IPS-11a (cell line): Measurements from ENCODE around the gene ZNF160.
A peak's percentile ranks its signal among the peaks of the same experiment; 100 is the strongest.

ENCODE experiments used
- H3K4me3 ChIP-seq: one replicate; pipeline ENCODE4 v1.5.1; 2013; ENCODE audit warnings: low read depth, low read length, control low read depth

ZNF160 gene

DNA sequence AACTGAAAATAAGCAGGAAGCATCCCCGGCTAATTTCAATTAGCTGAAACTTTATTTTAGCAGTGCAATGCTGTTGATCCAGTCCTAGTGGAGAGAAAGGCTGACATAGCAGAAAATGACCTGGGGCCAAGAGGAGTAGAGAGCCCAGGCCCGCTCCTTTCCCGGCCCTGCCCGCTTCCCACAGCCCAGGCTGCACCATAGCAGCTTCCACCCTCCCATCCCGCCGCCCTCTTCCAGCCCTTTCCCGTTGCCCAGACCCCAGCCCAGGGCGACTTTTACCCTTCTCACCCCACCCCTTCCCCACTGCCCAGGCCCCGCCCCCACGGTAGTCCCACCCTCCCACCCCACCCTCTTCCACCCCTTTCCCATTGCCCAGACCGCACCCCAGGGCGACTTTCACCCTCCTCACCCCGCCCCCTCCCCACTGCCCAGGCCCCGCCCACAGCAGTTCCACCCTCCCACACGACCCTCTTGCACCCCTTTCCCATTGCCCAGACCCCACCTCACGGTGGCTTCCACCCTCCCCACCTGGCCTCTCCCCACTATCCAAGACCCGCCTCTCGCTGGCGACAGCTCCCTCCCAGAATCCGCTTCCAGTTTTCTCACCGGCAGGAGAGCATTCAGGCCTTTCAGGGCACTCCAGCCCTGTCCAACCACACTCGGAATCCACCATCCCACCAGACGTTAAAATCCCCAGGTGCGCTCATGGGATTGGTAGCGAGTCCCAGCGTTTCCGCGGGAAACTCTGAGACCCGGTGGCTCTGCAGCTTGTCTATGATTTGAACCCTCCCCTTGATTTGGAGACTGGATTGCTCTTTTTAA, 8.3 kb downstream of the ZNF160 start:
- H3K4me3 ChIP-seq, result peak overlapping the region; percentile 27

DNA sequence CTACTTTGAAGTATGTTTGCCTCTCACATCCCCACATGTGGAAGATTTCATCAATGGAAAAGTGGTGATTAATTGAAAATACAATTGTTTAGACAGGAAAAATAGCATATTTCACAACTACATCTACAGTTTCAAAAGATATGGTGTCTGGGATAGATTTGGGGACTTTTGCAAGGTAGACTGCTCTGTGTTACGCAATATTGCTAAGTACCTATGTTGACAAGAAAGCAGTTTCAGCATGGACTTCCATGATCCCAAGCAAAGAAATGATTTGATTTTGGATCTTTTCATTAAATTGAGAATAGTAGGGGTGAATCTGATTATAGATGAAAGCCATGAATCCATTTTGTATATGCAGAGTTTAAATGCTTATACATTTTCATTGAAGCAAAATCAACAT, 10.5 kb downstream of the ZNF160 start:
- no peak overlapping the region for H3K4me3 ChIP-seq

DNA sequence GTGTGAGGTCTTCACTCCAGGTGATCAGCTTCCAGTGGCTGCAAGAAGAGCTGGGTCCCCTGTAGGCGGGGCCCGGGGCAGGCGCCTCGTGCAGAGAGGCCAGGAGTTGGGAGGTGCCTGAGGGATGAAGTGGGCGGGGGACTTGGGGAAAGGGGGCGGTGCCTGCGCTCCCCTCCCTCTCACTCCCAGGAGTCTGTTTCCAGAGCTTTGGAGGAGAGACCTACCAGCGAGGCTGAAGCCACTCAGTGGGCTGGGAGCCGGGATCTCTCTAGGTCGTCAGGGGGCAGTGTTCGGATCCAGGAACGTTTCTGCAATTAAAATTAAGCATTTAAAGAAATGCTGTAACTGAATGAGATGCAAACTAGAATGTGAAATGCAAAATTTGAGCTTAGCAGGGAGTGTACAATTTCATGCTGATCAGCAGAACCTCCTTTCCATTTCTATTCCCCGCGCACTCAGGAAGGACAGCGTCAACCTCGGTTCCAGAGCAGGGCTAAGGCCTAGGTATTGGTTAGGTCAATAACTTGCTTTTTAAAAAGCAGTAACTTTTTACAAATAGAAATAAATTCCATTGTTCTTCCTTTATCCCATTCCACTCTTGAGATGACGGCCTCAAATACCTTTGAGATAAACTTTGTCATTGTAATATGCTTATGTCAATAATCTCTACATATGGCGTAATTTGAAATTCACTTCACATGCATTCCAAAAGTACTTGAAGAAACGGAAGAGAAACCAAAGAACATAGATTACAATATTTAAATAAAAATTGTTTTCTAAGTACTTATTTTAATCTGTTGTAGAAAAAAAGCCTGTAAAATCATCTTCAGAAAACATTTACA, 11.6 kb downstream of the ZNF160 start:
- no peak overlapping the region for H3K4me3 ChIP-seq

DNA sequence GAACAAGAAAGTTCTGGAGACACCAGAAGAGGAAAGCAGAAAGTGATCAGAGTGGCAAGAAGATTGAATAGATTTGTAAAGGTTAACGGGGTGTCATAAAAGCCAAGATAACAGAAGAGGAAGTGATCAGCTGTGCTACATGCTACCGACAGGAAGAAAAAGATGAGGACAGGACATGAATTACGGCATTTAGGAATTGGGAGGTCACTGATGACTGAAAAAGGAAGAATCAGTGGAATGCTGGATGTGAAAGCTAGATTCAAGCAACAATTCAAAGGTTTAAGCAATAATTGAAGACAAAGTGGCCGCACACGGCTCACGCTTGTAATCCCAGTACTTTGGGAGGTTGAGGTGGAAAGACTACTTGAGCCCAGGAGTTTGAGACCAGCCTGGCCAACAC, 15.1 kb downstream of the ZNF160 start:
- no peak overlapping the region for H3K4me3 ChIP-seq

DNA sequence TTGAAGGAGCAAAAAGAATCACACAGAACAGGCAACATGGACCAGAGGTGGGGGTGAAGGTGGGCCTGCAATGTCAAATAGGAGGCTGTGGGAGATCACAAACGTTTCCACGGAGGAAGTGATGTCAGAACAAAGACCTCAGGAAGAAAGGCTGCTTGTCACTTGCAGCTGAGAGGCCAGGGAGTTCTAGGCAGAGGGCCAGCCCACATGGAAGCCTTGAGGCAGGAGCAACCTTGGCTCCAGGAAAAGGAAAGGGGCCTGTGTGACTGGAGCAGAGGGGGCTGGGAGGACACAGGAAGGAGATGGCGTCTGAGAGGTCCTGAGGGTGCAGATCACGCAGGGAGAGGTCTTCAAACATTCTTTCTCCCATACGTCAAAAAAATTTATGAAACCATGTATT, 16.3 kb downstream of the ZNF160 start:
- no peak overlapping the region for H3K4me3 ChIP-seq

DNA sequence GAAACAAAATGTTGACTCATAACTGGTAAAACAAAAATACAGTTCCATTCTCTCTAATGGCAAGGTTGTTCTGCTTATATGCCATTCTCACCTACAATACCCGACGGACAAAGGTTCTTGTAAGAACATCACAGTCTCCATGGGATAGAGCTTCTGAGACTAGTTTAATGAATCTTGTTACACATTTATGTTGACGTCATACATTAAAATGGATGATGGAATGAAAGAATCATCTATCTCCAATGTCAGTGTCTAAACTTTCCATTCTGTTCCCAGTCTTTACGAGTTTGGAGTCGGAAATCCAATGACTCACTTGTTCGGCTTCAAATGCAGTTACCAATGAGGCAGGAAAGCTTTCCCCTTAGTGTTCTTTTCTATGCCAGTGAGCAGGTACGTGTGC, 17.7 kb downstream of the ZNF160 start:
- no peak overlapping the region for H3K4me3 ChIP-seq

DNA sequence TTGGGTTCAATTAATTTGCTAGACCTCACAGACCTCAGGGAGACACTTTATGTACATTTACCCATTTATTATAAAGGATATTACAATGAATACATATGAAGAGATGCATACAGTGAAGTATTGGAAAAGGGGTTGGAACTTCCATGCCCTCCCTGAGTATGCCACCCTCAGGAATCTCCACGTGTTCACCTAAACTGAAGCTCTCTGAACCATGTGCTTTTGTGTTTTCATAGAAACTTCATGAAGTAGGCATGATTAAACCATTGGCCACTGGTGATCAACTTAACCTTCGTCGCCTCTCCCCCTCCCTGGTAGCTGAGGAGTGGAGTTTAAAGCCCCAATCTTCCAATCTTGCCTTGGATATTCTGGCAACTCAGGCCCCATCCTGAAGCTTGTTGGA, 20.3 kb downstream of the ZNF160 start:
- H3K4me3 ChIP-seq, result no peak overlapping the region

DNA sequence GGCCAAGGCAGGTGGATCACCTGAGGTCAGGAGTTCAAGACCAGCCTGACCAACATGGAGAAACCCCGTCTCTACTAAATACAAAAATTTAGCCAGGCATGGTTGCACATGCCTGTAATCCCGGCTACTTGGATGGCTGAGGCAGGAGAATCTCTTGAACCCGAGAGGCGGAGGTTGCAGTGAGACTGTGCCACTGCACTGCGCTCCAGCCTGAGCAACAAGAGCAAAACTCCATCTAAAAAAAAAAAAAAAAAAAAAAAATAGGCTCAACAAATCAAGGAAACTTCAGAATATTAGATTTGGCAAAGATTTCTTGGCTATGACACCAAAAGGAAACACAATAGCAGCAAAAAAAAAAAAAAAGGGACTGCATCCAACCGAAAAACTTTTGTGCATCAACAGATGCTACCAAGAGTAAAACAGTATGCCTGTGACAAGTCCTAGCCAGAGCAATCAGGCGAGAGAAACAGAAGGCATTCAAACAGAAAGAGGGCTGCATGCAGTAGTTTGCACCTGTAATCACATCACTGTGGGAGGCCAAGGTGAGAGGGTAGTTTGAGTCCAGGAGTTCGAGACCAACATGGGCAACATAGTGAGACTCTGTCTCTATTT, 23.8 kb downstream of the ZNF160 start:
- no peak overlapping the region for H3K4me3 ChIP-seq

DNA sequence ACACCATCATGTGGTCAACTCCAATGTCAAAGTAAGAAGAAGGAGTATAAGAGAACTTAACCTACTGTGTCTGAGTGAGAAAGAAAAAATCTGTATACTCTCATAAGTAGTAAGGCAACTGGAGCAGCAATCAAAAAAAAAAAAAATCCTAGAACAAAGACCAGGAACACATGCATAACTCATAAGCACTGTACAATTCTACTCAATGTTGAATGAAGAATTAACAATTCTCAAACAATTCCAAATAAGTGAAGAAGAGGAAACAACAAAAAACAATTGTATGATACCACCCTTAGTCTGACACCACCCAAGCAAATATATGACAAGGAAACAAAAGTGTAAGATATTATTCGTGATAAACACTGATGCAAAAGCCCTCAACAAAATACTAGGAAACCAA, 24.6 kb downstream of the ZNF160 start:
- no peak overlapping the region for H3K4me3 ChIP-seq

DNA sequence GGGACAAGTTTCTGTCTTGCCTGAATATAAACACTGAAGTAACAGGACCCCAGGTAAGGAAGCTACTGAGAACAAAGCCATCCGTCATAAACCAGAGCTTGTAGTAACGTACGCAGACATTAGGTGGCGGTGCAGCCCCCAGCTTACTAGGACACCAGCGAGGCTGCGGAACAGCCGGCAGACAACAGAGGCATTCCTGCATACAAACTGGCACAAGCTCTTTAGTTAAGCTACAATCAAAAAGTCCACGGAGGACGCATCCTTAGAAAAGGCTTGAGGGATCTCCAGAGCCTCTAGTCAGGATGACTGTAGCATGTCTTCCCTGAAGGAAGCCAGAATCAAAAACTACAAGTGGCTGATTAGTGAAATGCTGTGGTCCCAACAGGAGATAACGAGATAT, 26.2 kb downstream of the ZNF160 start:
- no peak overlapping the region for H3K4me3 ChIP-seq

DNA sequence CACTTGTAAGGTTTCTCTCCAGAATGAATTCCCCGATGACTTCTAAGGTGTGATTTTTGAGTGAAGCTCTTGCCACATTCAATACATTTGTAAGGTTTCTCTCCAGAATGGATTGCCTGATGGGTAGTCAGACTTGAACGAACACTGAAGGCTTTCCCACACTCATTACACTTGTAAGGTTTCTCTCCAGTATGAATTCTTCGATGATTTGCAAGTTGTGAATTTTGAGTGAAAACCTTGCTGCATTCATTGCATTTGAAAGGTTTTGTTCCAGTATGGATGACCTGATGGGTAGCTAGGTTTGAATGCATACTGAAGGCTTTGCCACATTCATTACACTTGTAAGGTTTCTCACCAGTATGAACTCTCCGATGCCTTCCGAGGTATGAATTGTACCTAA, 34.4 kb downstream of the ZNF160 start:
- no peak overlapping the region for H3K4me3 ChIP-seq

DNA sequence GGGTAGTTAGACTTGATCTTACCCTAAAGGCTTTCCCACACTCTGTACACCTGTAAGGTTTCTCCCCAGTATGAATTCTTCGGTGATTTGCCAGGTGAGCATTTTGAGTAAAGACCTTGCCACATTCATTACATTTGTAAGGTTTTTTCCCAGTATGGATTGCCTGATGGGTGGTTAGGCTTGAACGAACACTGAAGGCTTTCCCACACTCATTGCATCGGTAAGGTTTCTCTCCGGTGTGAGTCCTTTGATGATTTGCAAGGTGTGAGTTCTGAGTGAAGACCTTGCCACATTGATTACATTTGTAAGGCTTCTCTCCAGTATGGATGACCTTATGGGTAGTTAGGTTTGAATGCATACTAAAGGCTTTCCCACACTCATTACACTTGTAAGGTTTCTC, 35.0 kb downstream of the ZNF160 start:
- H3K4me3 ChIP-seq, result no peak overlapping the region

DNA sequence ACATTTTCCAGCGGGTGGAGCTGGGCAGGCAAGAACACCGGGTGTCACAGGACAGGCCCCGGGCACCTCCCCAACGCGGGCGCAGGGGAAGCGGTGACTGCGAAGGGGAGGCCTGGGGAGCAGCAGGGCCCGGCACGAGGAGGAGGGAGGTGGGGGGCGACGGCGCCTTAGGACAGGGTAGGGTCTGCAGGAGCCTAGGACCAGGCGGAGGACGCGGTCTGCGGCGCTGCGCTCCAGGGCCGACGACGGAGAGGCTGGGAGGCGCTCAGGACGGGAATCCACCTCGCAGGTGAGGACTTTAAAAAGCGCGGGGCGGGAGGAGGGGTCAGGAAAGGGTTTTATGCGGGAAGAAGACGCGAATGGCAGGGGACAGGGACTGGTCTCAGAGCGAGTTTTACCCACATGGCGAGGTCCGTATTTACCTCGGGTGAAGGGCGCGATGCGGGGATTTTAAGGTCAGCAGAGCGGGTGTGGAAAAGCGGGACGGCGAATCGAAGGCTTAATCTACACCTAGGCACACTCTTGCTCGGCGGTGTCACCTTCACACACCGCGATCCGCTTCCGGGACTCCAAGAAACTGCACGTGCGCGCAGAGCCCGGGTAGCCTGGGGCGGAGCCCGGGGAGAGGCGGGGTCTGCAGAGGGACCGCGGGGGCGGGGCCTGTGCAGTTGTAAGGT, 45.2 kb downstream of the ZNF160 start:
- H3K4me3 ChIP-seq, result peak overlapping the region; percentile 48

DNA sequence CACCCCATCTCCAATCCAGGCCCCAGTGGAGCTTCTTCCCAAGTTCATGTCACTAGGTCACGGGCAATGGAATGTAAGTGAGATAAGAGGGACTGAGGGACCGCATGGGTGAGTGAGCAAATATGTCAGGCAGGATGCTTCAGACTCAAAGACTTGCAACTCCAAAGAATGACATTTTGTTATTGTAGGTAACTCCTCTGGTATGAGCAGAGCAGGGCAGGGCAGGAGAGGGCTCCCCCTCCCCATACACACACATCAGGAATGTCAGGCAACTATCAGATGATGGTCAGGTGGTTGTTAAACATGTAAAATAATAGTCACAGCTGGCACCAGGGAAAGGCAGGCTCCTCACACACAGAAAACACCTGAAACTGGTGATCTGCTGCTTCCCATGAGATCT, 48.1 kb downstream of the ZNF160 start:
- H3K4me3 ChIP-seq, result no peak overlapping the region

DNA sequence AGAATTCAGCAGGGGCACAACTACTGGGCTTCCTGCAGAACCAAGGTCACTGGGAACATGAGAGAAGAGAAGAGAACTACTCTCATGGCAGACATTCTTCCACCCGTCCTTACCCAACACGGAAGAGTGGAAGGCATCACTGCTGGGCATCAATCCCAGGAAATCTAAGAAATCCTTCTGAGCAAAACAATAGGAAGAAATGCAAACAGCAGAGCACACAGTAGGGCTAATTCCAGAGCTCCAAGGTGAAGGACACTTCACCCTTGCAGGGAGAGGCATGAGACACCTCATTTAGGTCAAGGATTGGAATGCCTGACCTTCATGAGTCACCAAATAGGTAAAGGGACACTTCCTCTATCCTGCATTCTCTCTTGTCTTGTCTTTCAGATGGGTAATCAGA, 55.8 kb downstream of the ZNF160 start:
- no peak overlapping the region for H3K4me3 ChIP-seq

DNA sequence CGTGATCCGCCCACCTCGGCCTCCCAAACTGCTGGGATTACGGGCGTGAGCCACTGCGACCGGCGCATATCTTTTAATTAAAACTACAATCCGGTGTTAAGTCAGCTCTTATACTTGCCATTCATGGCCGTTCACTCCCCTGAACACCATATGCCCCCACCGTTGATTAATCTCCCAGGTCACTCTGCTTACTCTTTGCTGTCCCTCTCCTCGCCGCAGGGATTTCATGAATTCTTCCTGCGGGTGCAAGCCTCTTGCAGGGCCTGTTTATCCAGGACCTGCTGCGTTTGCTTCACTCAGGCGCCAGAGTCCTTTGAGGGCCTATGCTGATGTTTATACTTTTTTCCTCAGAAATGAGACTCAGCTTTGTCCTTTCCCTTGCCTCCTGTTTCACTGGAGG, 57.7 kb downstream of the ZNF160 start:
- no peak overlapping the region for H3K4me3 ChIP-seq

DNA sequence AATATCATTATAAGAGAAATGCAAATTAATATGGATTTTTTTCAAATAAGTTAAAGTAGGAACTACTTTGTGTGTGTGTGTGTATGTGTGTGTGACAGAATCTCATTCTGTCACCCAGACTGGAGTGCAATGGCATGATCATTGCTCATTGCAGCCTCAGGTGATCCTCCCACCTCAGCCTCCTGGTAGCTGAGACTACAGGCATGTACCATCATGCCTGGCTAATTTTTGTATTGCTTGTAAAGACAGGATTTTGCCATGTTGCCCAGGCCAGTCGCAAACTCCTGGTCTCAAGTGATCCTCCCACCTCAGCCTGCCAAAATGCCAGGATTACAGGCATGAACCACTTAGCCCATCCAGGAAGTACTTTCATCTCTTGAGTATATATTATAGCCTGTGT, 61.9 kb downstream of the ZNF160 start:
- no peak overlapping the region for H3K4me3 ChIP-seq

DNA sequence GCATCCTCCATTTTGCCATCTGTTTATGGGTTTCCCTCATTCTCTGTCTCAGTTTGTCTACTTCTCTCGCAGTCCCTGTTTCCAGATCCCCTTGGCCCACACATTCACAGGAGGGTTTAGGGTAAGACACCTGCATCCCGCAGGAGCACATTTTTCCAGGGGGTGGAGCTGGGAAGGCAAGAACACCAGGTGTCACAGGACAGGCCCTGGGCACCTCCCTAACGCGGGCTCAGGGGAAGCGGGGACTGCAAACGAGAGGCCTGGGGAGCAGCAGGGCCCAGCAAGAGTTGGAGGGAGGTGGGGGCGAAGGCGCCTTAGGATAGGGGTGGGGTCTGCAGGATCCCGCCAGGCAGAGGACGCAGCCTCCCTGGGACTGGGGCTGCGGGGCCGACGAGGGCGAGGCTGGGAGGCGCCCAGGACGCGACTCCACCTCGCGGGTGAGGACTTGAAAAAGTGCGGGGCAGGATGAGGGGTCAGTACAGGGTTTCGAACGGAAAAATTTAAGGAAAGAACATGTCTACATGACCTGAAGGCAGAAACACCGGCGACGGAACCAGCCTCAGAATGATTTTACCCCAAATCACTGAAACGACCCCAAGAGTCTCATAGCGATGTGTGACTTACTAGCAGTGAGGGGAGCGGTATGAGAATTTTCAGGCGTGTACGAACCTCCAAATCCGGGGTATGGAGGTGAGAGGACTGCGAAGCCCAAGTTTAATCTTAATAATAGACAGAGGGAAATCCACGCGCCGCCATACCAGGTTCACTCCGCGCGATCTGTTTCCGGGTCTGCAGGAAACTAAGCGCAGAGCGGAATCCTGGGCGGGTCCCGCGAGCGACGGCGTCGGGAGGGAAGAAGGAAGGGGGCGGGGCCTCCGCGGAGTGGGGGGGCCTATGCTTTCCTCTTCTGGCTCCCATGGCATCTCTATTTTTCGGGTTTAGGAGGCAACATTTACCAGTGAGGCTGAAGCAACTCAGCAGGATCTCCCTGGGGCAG, 65.8 kb downstream of the ZNF160 start:
- H3K4me3 ChIP-seq, result peak overlapping the region; percentile 30

DNA sequence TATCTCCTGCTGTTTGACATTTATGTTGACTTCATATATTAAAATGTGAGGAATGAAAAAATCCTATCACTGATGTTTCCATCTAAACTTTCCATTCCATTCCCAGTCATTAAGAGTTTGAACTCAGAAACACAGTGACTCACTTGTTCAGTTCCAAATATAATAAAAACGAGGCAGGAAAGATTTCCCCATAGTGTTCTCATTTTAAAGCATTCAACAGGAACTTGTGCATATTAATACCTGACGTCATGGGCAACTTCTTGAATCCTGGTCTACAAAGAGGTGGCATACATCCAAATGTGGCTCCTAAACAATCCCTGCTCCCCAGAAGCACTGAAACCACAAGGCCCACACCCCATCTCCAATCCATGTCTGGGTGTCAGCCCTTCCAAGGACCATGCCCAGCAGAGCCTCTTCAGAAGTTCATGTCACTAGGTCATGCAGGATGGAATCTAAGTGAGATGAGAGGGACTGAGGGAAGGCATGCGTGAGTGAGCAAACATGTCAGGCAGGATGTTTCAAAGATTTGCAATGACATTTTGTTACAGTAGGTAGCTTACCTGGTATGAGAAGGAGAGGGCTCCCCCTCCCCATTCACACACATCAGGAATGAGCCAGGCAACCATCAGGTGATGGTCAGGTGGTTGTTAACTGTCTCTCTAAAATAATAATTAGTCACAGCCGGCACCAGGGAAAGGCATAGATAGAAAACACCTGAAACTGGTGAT, 68.1 kb downstream of the ZNF160 start:
- H3K4me3 ChIP-seq, result no peak overlapping the region
